Stimulated activated CD8-positive, alpha-beta memory T cell treated with anti-CD3 and anti-CD28 coated beads, Interleukin-15, amount 100 ng/mL, for 24 hours (primary cell): ENCODE measurements around the gene SMG9.

ENCODE experiments used
- DNase-seq: peaks from one replicate; pipeline ENCODE4 v3.0.0-alpha.2; 2020; ENCODE audit warnings: low read depth

SMG9 gene

DNA sequence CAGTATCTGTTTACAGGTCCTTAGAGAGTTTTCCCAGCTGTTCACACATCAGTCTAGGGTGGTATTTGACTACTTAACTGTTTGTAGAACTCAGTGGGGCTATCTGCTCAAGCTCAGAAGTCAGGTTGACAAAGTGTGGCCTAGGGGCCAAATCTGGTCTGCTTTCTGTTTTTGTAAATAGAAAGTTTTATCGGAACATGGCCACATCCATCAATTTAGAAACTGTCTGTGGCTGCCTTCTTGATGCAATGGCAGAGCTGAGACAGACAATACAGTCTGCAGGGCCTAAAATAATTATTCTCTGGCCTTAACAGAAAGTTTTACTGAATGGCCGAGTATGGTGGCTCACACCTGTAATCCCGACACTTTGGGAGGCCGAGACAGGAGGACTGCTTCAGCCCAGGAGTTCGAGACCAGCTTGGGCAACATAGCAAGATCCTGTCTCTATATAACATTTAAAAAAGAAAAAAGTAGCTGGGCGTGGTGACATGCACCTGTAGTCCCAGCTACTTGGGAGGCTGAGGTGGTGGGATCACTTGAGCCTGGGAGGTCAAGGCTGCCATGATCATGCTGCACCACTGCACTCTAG lies 2.4 kb downstream of the SMG9 start:
- DNase-seq = no peak

DNA sequence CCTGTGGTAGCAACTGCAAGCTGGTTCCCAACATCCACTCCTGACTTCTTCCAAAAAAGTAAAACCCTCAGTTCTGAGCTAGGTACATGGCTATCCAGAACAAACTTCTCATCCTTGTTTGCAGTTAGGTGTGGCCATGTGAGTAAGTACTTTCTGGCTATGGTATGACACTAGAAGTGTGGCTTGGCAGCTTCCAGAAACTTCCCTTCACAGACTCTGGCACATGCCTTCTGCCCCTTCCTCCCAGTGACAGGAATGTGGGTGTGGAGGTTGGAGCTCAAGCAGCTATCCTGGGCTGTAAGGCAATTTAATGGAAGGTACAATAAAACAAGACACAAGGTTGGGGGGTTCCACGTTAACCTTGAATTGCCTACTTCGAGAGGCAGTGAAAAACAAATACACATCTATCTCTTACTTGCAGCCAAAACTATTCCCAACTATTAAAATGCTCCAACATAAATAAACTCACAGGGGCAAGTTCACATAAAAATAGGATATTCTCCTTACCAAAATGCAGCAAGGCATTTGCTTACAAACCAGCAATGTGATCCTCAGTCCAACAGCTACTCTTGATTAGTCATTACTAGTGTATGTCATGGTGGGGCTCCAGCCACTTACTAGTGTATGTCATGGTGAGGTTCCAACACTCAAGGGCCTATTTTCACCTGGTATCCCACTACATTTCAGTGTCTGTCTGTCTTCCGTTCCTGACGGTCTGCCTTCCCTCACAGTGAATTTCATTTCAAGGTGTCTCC lies 3.1 kb downstream of the SMG9 start:
- no peak for DNase-seq

DNA sequence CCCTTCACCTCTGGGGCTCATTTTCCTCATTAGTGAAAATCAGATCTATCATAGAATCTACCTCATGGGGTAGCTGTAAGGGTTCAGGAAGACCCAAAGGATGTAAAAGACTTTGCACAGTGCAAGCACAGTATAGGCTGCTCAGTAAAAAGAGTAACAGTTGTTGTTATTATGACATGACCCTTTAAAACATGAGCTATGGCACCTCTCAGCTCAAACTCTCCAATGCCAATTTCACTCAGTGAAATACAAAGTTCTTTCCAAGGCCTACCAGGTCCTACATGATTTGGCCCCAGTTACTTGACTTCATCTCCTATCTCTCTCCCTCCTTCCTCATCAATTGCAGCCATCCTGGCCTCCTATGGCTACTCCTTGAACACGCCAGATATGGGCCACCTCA lies 4.9 kb downstream of the SMG9 start:
- no peak for DNase-seq

DNA sequence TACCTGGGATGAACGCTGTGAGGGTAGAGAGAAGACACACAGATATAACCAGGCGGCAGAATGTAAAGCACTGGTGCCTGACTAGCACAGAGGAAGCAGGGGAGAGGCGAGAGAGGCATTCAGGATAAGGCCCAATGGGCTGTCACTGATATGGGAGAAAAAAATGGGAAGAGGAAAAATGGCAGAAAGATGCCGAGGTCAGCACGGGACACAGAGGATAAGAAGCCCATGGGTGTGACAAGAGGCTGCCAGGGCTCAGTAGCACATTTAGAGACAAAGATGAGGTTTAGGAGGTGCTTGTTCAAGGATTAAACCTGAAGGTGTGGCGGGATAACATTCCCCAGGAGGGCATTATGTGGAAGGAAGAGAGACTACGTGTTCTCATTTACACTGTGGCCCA lies 5.6 kb downstream of the SMG9 start:
- no peak for DNase-seq

DNA sequence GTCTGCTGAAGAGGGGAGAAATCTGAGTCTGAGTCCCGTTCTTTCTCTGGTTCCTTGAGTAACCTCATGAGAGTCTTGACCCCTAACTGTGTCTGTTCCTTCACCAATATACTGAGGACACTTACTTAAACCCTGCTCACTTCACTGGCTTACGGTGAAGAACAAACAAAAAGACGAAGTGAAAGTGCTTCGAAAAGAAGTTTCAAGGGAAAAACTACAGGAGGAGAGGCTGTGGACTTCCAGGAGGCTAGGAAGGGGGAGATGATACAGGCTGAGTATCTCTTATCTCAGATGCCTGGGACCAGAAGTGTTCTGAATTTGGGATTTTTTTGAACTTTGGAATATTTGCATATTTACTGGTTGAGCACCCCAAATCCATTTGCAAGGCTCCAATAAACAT lies 6.1 kb downstream of the SMG9 start:
- no peak for DNase-seq

DNA sequence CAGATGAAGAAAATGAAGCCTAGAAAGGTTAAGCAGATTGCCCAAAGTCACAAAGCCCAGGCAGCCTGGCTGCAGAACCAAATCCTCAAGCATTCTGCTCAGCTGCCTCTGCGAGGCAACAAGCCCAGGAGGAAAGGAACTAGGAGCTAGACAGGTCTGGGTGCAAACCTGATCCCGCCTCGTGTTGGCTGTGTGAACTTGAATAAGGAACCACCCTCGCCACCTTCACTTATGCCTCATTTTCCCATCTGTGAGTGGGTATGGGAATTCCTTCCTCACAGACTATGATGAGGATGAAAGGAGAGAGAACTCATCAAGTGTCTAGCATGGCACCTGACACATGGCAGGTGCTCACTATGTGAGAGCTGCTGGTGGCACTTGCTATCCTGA lies 6.6 kb downstream of the SMG9 start:
- DNase-seq = no peak

DNA sequence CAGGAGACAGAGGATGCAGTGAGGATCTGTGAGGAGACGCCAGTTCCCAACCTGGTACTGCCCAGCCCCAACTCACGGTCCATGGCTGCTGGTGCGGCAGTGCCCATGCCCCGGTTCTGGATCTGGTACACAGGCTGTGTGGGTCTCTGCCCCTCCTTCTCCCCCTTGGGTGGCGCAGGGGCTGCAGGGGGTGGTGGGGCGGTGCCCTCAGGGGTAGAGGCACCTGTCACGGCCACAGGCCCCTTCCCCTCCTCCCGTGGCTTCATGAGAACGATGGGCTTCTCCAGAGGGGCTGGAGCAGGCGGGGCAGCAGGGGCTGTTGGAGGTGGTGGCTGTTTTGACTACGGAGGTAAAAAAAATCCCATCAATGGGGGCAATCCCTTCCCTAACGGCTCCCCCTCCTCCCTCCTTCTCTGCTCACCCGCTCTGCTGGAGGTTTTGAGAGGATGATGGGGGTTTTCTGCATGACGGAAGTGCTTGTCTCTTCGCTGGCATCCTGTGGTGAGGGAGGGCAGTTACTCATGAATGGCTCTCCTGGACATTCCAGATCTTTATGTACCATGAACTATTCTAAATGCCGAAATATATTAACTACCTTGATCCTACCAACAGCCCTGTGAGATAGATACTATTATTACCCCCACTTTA lies 7.1 kb downstream of the SMG9 start:
- DNase-seq = no peak

DNA sequence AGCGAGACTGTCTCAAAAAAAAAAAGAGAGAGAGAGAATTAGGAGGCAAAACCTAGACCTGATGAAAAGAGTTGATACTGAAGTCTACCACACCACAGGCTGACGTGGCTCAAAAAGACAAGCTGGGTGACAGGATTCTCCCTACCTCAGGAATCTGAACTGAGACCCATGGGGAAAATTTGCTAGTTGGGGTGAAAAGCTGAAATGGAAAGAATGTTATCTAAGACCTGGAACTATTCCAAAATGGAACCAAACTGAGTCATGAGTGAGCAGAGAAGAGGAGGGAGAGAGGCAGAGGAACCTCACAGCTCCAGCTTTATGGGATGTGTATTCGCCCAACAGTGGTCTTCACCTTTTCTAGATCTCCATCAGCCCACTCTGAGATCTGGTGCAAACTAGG lies 11.7 kb downstream of the SMG9 start:
- no peak for DNase-seq

DNA sequence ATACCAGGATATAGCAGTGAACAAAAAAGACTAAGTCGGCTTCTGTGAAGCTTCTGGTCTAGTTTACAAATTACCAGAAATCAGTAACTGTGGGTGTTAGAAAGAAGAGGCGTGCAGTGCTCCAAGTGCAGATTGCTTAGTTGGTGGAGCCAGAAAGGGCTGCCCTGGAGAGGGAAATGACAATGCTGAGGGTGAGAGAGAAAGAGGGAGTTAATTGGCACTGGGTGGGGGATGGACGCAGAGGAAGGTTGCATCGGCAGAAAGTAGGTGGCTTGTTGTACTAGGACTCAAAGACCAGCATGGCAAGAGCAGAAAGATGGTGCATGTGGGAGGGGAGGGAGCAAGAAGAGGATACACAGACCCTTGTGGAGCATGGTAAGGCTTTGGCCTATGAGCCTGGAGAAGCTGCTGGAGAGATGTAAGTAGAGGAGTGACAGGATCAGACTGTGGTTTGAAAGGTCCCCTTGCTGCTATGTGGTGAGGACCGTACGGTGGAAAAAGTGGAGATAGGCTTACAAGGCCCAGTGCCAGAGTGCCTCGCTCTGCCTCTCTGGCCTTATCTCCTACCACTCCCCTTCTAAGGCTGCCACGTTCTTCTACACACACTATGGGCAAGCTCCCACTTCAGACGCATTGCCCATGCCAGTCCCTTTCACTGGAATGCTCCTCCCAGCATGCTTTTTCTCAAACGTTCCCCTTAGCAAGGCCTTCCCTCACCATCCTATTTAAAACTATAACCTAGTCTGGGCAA lies 13.5 kb downstream of the SMG9 start:
- no peak for DNase-seq

DNA sequence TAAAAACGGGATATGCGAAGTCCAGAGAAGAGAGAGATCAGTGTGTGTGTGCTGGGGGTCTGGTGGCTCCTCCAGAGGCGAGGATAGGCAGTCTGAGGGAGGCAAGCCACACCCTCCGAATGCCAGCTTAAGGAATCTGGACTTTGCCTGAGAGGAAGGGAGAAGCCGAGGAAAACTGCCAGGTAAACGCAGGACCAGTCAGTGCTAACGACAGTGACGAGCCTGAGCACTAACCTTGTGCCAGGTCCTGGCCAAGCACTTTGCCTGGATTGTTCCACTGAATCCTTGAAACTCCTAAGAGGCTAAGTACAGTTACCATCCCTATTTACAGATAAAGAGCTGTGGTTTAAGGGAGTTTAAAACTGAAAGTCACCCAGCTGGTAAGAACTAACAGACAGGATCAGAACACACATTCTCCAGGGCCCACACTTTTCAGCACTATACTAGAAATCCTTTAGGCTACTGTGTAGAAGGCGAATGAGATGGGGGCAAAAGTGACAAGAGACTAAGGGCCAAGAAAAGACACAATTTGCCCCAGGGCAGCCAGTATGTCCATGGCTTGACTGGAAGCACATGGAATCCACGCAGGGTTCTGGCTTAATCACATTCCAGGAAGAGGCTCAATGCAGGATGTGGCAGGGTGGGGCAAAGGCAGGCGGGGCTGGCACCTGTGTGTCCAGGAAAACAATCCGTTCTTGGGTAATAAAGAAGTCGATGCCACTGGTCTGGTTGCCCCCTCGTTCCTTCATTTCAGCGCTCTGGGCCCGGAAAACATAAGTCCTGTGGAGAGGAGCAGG lies 15.1 kb downstream of the SMG9 start:
- DNase-seq = no peak

DNA sequence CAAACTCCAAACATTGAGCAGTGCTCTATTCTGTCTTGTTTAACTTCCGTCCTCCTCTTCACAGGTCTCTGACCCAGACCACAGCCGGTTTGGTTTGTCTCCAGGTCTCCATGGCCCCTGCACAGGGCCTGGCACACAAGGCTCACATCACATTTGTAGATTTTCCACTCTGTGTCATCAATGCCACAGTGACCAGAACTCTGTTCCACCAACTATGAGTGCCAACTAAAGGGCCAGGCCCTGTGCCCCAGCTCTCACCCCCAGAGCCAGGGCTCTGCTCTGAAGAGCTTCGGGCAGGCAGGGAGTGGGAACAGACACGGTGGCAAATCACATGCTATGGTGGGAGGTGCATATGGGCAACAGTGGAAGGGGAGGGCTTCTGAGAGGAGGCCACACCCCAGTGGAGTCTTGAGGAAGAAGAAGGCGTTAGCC lies 16.0 kb downstream of the SMG9 start:
- DNase-seq = no peak

DNA sequence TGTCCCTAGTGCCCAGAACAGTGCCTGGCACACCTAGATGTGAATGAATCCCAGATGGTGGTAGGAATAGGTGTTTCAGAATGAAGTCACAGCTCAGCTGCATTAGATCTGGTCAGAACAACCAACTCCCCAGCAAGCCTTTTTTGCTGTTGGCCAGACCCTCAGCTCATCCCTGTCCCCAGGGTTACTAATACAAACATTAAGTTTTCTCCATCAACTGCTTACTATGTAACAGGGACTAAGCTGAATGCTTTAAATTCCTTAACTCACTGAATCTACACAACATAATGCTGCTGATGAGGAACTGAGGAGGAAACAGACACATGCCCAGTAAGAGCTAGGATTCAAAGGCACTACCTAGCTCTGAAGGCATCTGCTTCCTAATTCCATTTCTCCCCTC lies 18.8 kb downstream of the SMG9 start:
- DNase-seq = no peak

DNA sequence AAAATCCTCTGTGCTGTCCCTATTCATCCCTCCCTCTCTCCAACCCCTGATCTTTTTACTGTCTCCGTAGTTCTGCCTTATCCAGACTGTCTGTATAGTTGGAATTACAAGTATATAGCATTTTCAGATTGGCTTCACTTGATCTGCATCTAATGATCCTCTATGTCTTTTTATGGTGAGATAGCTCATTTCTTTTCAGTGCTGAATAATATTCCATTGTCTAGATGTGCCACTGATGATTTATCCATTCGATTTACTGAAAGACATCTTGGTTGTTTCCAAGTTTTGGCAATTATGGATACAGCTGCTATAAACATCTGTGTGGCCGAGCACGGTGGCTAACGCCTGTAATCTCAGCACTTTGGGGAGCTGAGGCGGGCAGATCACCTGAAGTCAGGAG lies 19.7 kb downstream of the SMG9 start:
- no peak for DNase-seq

DNA sequence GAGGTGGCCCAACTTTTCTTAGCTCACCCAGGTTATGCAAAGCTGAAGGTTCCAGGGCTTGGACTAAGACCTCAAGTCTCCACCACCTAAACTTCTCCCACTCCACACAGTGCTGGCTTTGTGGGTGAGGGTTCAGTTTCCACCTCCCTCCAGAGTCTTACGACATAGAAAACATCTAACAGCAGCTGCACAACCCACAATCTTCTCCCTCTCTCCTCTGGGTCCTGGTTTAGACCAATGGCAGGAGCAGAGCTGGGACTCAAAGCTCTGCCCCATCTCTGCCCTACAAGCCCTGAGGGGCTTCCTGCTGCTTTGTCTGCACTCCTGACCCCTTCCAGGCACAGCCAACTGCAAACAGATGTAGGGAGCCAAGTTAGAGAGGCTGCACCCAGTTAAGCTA lies 22.9 kb downstream of the SMG9 start:
- DNase-seq = no peak

DNA sequence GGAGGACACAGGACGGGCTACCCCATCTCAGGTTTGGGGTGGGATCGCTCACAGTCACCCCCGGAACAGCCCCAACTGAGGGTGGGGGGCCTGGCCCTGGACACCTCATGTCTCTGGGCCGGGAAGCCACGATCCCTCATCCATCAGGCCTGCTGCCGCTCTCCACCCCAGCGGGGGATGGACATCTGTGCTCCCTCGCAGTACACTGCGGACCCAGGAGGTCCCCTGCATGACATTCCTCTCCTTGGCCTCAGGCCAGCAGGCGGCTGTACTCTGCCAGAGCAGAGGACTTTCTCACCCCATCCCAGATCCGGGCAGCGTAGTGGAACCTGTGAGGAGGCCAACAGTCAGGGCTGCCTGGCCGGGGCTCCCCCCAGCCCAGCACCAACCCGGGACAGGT lies 23.4 kb downstream of the SMG9 start:
- no peak for DNase-seq

DNA sequence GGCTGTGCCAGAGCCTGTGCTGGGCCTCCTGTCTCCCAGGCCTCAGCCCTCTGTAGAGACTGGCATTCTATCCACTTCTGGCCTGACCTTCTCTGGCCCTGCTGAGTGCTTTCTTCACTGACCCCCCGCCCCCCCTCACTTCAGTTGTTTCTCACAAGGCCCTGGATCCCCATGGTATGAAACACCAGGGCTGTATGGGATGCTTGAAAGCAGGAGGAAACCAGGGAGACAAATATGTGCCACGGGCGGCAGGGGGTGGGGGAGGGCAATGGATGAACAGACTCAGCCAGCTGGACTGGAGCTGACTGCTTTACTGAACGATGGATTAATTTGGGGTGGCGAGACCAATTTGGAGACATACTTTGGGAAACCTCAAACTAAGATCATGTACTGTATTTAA lies 24.8 kb downstream of the SMG9 start:
- DNase-seq = no peak

DNA sequence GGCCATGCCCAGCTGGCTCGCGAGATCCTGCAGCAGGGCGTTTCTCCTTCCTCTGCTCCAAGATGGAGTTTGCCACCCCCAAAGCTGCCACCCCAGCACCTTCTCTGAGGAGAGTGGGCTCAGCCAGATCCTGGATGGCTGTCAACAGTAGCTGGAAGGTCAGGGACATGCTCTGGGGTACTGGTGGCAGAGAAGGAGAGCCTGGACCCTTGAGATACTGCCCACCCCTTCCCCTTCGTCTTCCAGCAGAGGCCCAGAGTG lies 27.2 kb downstream of the SMG9 start:
- no peak for DNase-seq

DNA sequence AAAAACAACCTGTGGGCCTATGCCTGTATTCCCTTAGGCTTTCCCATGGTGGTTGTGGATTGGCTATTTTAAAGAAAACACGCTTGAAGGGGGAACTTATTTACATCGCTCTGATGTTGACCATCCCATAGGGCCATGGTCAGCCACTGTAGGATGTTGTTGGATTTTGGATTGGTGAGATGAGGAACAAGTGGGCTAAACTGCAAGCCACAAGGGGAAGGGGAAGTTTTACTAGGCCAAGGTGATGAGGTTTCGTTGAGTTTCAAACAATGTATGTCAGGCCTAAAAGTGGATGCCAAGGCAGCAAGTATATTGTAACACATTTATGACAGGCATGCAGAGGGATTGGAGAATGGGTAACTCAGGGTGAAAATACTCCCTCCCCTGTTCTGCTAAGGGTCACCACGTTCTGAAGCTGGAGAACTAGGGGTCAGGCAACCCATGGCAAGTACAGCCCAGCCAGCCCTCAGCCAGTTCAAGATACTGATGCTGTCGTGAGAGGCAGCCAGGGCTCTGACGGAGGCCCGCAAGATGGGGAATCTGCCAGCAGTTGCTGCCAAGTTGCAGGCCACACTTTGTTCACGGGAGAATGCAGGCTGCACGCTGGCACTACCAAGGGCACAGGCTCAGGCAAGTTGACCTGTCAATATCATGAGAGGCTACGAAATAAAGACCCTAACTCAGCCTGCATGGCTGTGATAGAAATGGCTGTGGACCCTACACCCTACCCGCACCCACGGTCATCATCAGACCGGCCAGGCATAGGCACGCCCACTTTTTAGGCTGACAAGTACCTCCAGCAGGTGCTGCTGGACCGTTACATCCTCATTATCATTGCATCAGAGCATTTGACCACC lies 27.8 kb downstream of the SMG9 start:
- DNase-seq = no peak

DNA sequence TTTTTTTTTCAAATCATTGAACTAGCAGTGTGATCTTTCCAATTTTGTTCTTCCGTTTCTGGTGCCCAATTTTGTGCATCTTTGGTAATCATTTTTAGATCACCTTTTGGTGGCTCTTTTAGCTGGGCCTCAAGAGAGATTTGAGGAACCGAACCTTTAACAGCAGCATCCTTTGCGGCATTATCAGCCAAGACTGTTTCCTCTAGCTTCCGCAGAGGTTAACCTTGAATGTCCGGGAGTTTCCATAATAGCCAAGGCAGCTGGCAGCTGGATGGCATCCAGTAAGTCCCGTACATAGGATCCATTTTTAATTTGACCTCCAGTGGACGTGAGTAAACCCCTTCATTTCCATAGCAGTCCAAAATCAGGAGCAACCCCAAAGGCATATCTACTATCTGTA lies 29.3 kb downstream of the SMG9 start:
- DNase-seq = no peak

DNA sequence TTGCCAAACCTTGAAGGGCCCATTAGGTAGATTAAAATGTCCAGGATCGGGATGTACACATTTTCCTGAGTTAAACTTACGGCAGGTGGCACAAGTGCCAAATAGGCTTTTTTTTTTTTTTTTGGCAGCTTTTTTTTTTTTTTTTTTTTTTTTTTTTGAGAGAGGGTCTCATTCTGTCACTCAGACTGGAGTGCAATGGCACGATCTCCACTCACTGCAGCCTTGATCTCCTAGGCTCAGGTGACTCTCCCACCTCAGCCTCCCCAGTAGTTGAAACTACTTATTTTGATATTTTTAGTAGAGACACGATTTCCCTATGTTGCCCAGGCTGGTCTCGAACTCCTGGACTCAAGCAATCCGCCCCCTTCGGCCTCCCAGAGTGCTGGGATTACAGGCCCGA lies 29.9 kb downstream of the SMG9 start:
- DNase-seq = no peak

DNA sequence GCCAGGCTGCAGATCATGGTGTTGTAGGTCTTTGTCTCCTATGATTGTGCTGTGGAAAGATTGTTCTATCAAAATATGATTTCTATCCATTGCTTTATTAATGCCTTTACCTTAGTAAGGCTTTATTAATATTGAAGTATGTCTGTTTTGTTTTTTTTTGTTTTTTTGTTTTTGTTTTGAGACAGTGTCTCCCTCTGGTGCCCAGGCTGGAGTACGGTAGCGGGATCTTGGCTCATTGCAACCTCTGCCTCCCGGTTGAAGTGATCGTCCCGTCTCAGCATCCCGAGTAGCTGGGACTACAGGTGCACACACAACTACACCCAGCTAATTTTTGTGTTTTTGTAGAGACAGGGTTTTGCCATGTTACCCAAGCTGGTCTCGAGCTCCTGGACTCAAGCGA lies 31.2 kb downstream of the SMG9 start:
- DNase-seq = no peak
